ENCODE data around the gene RGS9BP. TPM values are rescaled to one million over a fixed set of nuclear protein-coding genes. Genes with fewer than 3 reads are reported as not detected.

RGS9BP gene
- total RNA-seq, 1 experiment from 2014 or later = 0.13 TPM

DNA sequence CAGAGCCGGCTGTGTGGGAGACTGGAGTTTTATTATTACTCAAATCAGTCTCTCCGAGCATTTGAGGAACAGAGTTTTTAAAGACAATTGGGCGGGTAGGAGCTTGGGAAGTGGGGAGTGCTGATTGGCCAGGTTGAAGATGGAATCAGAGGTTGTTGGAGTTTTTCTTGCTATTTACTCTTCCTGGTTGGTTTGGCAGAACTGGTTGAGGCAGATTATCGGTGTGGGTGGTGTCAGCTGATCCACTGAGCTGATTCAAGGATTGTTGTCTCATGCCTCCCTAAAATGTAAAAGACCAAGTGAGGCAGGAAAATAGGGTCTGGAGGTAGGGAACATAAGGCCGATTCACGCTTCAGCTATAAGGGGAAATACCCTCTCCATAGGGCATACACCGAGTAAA is 42.6 kb downstream of the RGS9BP start:
- Mint-ChIP-seq H3K36me3 (ENCODE audit: insufficient read depth in 1 of 3, low read depth in 3 of 3) (no peaks in the 10 kb centered on the region; a peak in 2 of 7 replicates), H3K27ac (peak overlapping the region; percentile 11 to 73 (median 73); a peak in 5 of 7 replicates), H3K4me1 (peaks cover 5 to 12% of the 10 kb centered on the region in 2 experiments), H3K9me3 (peaks cover 0 to 5% of the 10 kb centered on the region in 2 experiments; a peak in 1 of 5 replicates), H3K27me3 (ENCODE audit: low read depth) (no peaks in the 10 kb centered on the region), H3K4me3 (no peak overlapping the region; a peak in 1 of 5 replicates)
- no CpG with 5 or more reads among the region's 7 CpGs for WGBS (ENCODE audit: extremely low coverage, insufficient read length, low lambda C conversion rate)
- no peak overlapping the region for H2BK12ac ChIP-seq (ENCODE audit: insufficient read length, low read depth, low read length)
- H3K79me2 ChIP-seq (ENCODE audit: insufficient read depth, low read length) = no peaks in the 10 kb centered on the region
- H3K56ac ChIP-seq (ENCODE audit: insufficient read length, low read depth, low read length) = no peak overlapping the region
- H4K20me1 ChIP-seq (ENCODE audit: control insufficient read depth, insufficient read depth, insufficient read length) = no peaks in the 10 kb centered on the region
- H3T11ph ChIP-seq (ENCODE audit: low read length) = no peak overlapping the region
- H2BK15ac ChIP-seq (ENCODE audit: low read depth, low read length) = no peak overlapping the region
- H3K14ac ChIP-seq (ENCODE audit: insufficient read depth, low read length) = no peak overlapping the region; the same call in 1 of the 2 replicates
- no peaks in the 10 kb centered on the region for H3K9me3 ChIP-seq (ENCODE audit: control insufficient read depth, low read depth, low read length)
- H3K4ac ChIP-seq (ENCODE audit: low read depth, low read length) = no peak overlapping the region
- no peak overlapping the region for H3K18ac ChIP-seq (ENCODE audit: insufficient read length, low read depth, low read length)
- H2BK120ac ChIP-seq (ENCODE audit: low read depth, low read length, poor library complexity, severe bottlenecking) = no peak overlapping the region
- H3K79me1 ChIP-seq (ENCODE audit: insufficient read depth, low read depth, low read length, poor library complexity, severe bottlenecking) = no peaks in the 10 kb centered on the region
- no peak overlapping the region for H3K23ac ChIP-seq (ENCODE audit: insufficient read length, low read depth, low read length)
- DNase-seq = no peak
- no peak overlapping the region for H3K4me2 ChIP-seq (ENCODE audit: insufficient read depth, insufficient read length, low read length)
- H2AFZ ChIP-seq (ENCODE audit: low read length) = no peak overlapping the region
- H4K91ac ChIP-seq (ENCODE audit: insufficient read length, low read depth, low read length) = no peak overlapping the region
- H2BK5ac ChIP-seq (ENCODE audit: insufficient read length, low read length) = no peak overlapping the region
- H3K27me3 ChIP-seq (ENCODE audit: insufficient read depth, low read length) = no peaks in the 10 kb centered on the region
- H4K5ac ChIP-seq (ENCODE audit: insufficient read length, low read depth, low read length) = no peak overlapping the region
- no peak overlapping the region for H3K9ac ChIP-seq (ENCODE audit: extremely low read depth, insufficient read length, low read length)
- no peak overlapping the region for H3K27ac ChIP-seq (ENCODE audit: insufficient read length, low read depth, low read length)
- H4K8ac ChIP-seq (replicated peaks; ENCODE audit: insufficient read length, low read depth, low read length) = no peak overlapping the region
- H2AK5ac ChIP-seq (ENCODE audit: insufficient read length, low read length) = no peak overlapping the region
- H3K23me2 ChIP-seq (ENCODE audit: insufficient read length, low read depth, low read length, poor library complexity, severe bottlenecking) = no peaks in the 10 kb centered on the region
- H2BK20ac ChIP-seq (ENCODE audit: low read depth, low read length, poor library complexity, severe bottlenecking) = no peak overlapping the region
- TF ChIP-seq, protein P1, sequence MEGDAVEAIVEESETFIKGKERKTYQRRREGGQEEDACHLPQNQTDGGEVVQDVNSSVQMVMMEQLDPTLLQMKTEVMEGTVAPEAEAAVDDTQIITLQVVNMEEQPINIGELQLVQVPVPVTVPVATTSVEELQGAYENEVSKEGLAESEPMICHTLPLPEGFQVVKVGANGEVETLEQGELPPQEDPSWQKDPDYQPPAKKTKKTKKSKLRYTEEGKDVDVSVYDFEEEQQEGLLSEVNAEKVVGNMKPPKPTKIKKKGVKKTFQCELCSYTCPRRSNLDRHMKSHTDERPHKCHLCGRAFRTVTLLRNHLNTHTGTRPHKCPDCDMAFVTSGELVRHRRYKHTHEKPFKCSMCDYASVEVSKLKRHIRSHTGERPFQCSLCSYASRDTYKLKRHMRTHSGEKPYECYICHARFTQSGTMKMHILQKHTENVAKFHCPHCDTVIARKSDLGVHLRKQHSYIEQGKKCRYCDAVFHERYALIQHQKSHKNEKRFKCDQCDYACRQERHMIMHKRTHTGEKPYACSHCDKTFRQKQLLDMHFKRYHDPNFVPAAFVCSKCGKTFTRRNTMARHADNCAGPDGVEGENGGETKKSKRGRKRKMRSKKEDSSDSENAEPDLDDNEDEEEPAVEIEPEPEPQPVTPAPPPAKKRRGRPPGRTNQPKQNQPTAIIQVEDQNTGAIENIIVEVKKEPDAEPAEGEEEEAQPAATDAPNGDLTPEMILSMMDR (conservative IDR thresholded peaks at IDR 0.05) = no peak
- H3K4me1 ChIP-seq (ENCODE audit: insufficient read depth, low read length) = no peaks in the 10 kb centered on the region

All from H9 (cell line).